ENCODE data around the gene VPS8. TPM values are rescaled to one million over a fixed set of nuclear protein-coding genes. Genes with fewer than 3 reads are reported as not detected.

Gene VPS8
- total RNA-seq, 1 experiment from 2014 or later: 37.6 TPM

DNA sequence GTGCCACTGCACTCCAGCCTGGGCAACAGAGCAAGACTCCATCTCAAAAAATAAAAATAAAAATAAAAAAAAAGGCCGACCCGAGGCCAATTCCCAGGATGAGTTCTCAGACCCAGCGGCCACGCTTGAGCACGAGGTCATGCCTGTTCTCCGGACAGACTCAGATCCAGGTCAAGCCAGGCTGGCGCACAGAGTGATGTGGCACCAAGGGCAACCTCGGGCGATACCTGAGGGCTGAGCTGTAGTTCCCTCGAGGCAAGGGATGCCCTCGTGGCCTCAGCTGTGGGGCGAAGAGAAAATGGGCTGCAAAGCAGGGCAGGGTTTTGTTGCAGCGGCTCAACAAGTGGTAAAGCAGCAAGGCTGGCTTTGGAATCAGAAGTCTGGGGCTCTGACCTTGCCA, 263.6 kb downstream of the VPS8 start:
- H4K20me1 ChIP-seq (ENCODE audit: insufficient read depth): no peaks in the 10 kb centered on the region
- no peak overlapping the region for H3K4me3 ChIP-seq (replicated peaks in 1 of 2; ENCODE audit: low read depth in 1 of 2, low read length in 2 of 2)
- H3K27ac ChIP-seq (ENCODE audit: low read depth, low read length): no peak overlapping the region
- no peaks in the 10 kb centered on the region for H3K9me2 ChIP-seq (ENCODE audit: insufficient read depth)
- no peak overlapping the region for H3K9ac ChIP-seq (ENCODE audit: low read length)
- POLR2A ChIA-PET: no interaction called here
- BruUV-seq (replicated peaks): no TSS peak
- H2AFZ ChIP-seq (ENCODE audit: low read depth, low read length, poor library complexity, severe bottlenecking): no peak overlapping the region
- CTCF ChIA-PET: no interaction called here
- intact Hi-C loops (cut with micrococcal nuclease): no loop called here
- DNase-seq (ENCODE audit: low read depth, low spot score): no peak
- H3K9me3 ChIP-seq (ENCODE audit: control insufficient read depth in 1 of 2, insufficient read depth in 1 of 2, low read depth in 1 of 2, low read length in 2 of 2): no peaks in the 10 kb centered on the region
- TF ChIP-seq CEBPB (IDR thresholded peaks at IDR 0.05; ENCODE audit: low read depth): no peak
- TF ChIP-seq SRF (IDR thresholded peaks at IDR 0.05; ENCODE audit: low read depth): no peak
- TF ChIP-seq, protein P1, sequence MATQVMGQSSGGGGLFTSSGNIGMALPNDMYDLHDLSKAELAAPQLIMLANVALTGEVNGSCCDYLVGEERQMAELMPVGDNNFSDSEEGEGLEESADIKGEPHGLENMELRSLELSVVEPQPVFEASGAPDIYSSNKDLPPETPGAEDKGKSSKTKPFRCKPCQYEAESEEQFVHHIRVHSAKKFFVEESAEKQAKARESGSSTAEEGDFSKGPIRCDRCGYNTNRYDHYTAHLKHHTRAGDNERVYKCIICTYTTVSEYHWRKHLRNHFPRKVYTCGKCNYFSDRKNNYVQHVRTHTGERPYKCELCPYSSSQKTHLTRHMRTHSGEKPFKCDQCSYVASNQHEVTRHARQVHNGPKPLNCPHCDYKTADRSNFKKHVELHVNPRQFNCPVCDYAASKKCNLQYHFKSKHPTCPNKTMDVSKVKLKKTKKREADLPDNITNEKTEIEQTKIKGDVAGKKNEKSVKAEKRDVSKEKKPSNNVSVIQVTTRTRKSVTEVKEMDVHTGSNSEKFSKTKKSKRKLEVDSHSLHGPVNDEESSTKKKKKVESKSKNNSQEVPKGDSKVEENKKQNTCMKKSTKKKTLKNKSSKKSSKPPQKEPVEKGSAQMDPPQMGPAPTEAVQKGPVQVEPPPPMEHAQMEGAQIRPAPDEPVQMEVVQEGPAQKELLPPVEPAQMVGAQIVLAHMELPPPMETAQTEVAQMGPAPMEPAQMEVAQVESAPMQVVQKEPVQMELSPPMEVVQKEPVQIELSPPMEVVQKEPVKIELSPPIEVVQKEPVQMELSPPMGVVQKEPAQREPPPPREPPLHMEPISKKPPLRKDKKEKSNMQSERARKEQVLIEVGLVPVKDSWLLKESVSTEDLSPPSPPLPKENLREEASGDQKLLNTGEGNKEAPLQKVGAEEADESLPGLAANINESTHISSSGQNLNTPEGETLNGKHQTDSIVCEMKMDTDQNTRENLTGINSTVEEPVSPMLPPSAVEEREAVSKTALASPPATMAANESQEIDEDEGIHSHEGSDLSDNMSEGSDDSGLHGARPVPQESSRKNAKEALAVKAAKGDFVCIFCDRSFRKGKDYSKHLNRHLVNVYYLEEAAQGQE (IDR thresholded peaks at IDR 0.05; ENCODE audit: low read depth): no peak
- TF ChIP-seq ZFX (IDR thresholded peaks at IDR 0.05): no peak
- no peak for TF ChIP-seq SIN3A (IDR thresholded peaks at IDR 0.05; ENCODE audit: low read depth)
- H3K36me3 ChIP-seq (ENCODE audit: control insufficient read depth in 1 of 2, insufficient read depth in 2 of 2, low read length in 2 of 2): no peaks in the 10 kb centered on the region
- no peak for ATAC-seq
- no peaks in the 10 kb centered on the region for H3K79me2 ChIP-seq (ENCODE audit: insufficient read depth, low read length)
- no peaks in the 10 kb centered on the region for H3K4me1 ChIP-seq (ENCODE audit: control insufficient read depth in 1 of 2, insufficient read depth in 2 of 2, low read length in 2 of 2)
- H3K27me3 ChIP-seq (ENCODE audit: insufficient read depth, low read length): no peaks in the 10 kb centered on the region
- H3K4me2 ChIP-seq (ENCODE audit: low read length): no peak overlapping the region
- RAD21 ChIA-PET (ENCODE audit: low non-redundant PET in 1 of 2, low total read pairs in 2 of 2, uncharacterized antibody in 2 of 2, unreplicated experiment in 2 of 2): no interaction called here

DNA sequence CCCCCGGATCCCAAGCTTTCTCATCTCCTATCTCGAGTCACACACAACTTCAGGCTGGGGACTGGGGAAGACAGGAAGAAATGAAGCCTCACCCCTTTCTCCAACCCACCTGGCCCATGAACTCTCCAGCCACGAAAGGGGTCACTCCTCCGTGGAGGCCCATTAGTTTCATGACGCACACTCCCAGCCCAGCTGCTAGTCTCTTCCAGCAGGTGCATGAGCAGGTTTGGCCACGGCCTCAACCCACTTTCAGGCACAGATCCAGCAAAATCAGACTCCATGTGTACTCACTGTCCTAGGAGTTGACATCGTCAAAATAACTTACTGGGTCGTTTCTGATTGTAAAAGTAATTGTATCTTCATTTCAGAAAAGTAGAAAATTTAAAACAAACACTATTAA, 264.3 kb downstream of the VPS8 start:
- no peak for ATAC-seq
- BruUV-seq (replicated peaks): no TSS peak
- POLR2A ChIA-PET: no interaction called here
- H3K4me2 ChIP-seq (ENCODE audit: low read length): no peak overlapping the region
- no peak overlapping the region for H2AFZ ChIP-seq (ENCODE audit: low read depth, low read length, poor library complexity, severe bottlenecking)
- no peaks in the 10 kb centered on the region for H3K9me3 ChIP-seq (ENCODE audit: control insufficient read depth in 1 of 2, insufficient read depth in 1 of 2, low read depth in 1 of 2, low read length in 2 of 2)
- H3K9me2 ChIP-seq (ENCODE audit: insufficient read depth): no peaks in the 10 kb centered on the region
- RAD21 ChIA-PET (ENCODE audit: low non-redundant PET in 1 of 2, low total read pairs in 2 of 2, uncharacterized antibody in 2 of 2, unreplicated experiment in 2 of 2): no interaction called here
- H4K20me1 ChIP-seq (ENCODE audit: insufficient read depth): no peaks in the 10 kb centered on the region
- no peaks in the 10 kb centered on the region for H3K27me3 ChIP-seq (ENCODE audit: insufficient read depth, low read length)
- TF ChIP-seq YY1 (IDR thresholded peaks at IDR 0.05; ENCODE audit: extremely low read depth, insufficient replicate concordance, low read depth, low read length) (no peak), POLR2A (IDR thresholded peaks at IDR 0.05; ENCODE audit: borderline replicate concordance, extremely low read depth, insufficient read depth, insufficient read length) (no peak)
- intact Hi-C loops (cut with micrococcal nuclease): no loop called here
- no peaks in the 10 kb centered on the region for H3K36me3 ChIP-seq (ENCODE audit: control insufficient read depth in 1 of 2, insufficient read depth in 2 of 2, low read length in 2 of 2)
- H3K9ac ChIP-seq (ENCODE audit: low read length): no peak overlapping the region
- H3K79me2 ChIP-seq (ENCODE audit: insufficient read depth, low read length): no peaks in the 10 kb centered on the region
- no peaks in the 10 kb centered on the region for H3K4me1 ChIP-seq (ENCODE audit: control insufficient read depth in 1 of 2, insufficient read depth in 2 of 2, low read length in 2 of 2)
- H3K27ac ChIP-seq (ENCODE audit: low read depth, low read length): no peak overlapping the region
- CTCF ChIA-PET: no interaction called here
- no peak for DNase-seq (ENCODE audit: low read depth, low spot score)
- no peak overlapping the region for H3K4me3 ChIP-seq (replicated peaks in 1 of 2; ENCODE audit: low read depth in 1 of 2, low read length in 2 of 2)

All from HCT116 (cell line).